Measurements from ENCODE around the gene AKR7A2. TPM values are rescaled to one million over a fixed set of nuclear protein-coding genes. Genes with fewer than 3 reads are reported as not detected.

The AKR7A2 gene
- total and polyA plus RNA-seq, 9 of the 15 experiments (the other 6 are each of a cell fraction or from before 2014, with no cell fraction given) = 2.0 to 78.4 (median 49.4) TPM

DNA sequence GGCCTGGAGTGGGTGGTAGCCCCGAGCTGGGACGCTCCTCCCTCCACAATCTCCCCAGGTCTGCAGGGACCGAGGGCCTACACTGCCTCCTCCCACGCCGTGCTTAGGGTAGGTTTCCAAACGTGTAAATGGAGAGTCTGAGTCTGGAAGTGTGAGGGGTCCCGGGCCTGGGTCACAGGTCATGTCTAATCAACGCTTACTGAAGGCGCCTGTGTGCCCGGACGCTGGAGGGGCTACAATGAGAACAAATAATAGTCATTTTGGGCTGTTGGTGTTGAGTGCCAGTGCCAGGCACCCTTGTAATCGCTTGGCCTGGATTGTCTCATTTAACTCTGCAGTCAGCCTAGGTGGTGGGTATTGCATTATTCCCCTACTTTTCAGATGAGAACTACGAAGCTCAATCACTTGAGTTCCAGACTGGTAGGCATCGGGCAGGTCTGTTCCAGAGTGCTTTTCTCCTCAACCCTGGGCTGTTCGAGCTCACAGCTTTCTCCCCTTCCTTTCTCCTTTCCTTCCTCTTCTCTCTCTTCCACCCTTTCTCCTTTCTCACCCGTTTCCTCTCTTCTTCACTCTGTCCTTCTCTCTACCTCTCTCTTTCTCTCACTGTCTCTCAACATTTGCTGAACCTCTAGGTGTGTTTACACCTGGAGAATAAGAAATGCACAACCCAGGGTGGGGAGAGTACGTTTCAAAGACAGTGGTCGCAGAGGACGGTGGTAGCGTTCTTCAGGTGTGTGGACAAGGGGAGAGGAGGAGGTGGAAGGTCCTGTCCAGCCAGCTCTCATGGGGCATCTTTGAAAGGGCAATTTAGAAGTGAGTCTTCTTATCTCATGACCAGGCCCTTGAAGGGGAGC is 1.1 kb upstream of the AKR7A2 start (continued):
- no peak; the same call in 1 of the 2 replicates for TF ChIP-seq JUN (IDR thresholded peaks at IDR 0.05; ENCODE audit: borderline replicate concordance, low read depth, low read length)
- TF ChIP-seq JUN (CRISPR knock-in tag; IDR thresholded peaks at IDR 0.05; ENCODE audit: borderline replicate concordance) = no peak
- peak; percentile 10; the same call in 1 of the 2 replicates for TF ChIP-seq EP400 (IDR thresholded peaks at IDR 0.05)
- TF ChIP-seq TEAD4 (IDR thresholded peaks at IDR 0.05; ENCODE audit: low read length) = 0 out of 2 replicates have a peak, but pooled peaks have one; percentile 35
- no peak for TF ChIP-seq TEAD4 (CRISPR knock-in tag; IDR thresholded peaks at IDR 0.05; ENCODE audit: borderline replicate concordance)
- TF ChIP-seq HDAC6 (IDR thresholded peaks at IDR 0.05; ENCODE audit: low read depth, low read length) = no peak
- TF ChIP-seq KHSRP (IDR thresholded peaks at IDR 0.05) = no peak
- TF ChIP-seq, protein P1, sequence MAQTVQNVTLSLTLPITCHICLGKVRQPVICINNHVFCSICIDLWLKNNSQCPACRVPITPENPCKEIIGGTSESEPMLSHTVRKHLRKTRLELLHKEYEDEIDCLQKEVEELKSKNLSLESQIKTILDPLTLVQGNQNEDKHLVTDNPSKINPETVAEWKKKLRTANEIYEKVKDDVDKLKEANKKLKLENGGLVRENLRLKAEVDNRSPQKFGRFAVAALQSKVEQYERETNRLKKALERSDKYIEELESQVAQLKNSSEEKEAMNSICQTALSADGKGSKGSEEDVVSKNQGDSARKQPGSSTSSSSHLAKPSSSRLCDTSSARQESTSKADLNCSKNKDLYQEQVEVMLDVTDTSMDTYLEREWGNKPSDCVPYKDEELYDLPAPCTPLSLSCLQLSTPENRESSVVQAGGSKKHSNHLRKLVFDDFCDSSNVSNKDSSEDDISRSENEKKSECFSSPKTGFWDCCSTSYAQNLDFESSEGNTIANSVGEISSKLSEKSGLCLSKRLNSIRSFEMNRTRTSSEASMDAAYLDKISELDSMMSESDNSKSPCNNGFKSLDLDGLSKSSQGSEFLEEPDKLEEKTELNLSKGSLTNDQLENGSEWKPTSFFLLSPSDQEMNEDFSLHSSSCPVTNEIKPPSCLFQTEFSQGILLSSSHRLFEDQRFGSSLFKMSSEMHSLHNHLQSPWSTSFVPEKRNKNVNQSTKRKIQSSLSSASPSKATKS (CRISPR knock-in tag; IDR thresholded peaks at IDR 0.05) = no peak
- no peak for TF ChIP-seq GMEB1 (CRISPR knock-in tag; IDR thresholded peaks at IDR 0.05)
- TF ChIP-seq NCOA1 (IDR thresholded peaks at IDR 0.05; ENCODE audit: low read depth) = no peak
- no peak for TF ChIP-seq HMG20A (CRISPR knock-in tag; conservative IDR thresholded peaks at IDR 0.05)
- no peak for TF ChIP-seq ZNF707 (CRISPR knock-in tag; conservative IDR thresholded peaks at IDR 0.05)

All from K562 (cell line).